Mucosa of gallbladder (tissue), 1 donor: ENCODE results near the gene HAUS3. TPM values are rescaled to one million over a fixed set of nuclear protein-coding genes. Genes with fewer than 3 reads are reported as not detected.
A peak's percentile ranks its signal among the peaks of the same experiment; 100 is the strongest.
"Not testable (repeated sequence)": the region's sequence is repeated elsewhere in the genome, so short reads cannot be mapped to it uniquely, and the experiment has no call there.

Experiments
- DNase-seq: peaks from one replicate; pipeline ENCODE4 v3.0.0-alpha.2; 2020; ENCODE audit warnings: low spot score
- total RNA-seq: library from RNA; stranded (reverse); gene quantifications from one replicate; pipeline ENCODE4 v1.2.1, GENCODE V29; 2021
- donor health status: DM: no; HTN: no; CAD: no.

HAUS3 gene
- total RNA-seq, 1 donor from 2014 or later = 12.0 TPM

GRCh38 chr4:2251795-2252529 is 10.0 kb upstream of the HAUS3 start:
- DNase-seq = no peak

- no peak for DNase-seq
These were observed 9.3 kb upstream of the HAUS3 start for GRCh38 chr4:2251073-2251794.

GRCh38 chr4:2250357-2251072 is 8.6 kb upstream of the HAUS3 start:
- no peak for DNase-seq

- no peak for DNase-seq
These were observed 7.8 kb upstream of the HAUS3 start for GRCh38 chr4:2249526-2250356.

GRCh38 chr4:2248821-2249261 is 6.9 kb upstream of the HAUS3 start:
- no peak for DNase-seq

- no peak for DNase-seq
These were observed 6.3 kb upstream of the HAUS3 start for GRCh38 chr4:2248044-2248780.

- DNase-seq = no peak
These were observed 5.5 kb upstream of the HAUS3 start for GRCh38 chr4:2247128-2248043.

GRCh38 chr4:2246384-2247127 is 4.6 kb upstream of the HAUS3 start:
- no peak for DNase-seq

- DNase-seq = no peak
These were observed 3.9 kb upstream of the HAUS3 start for GRCh38 chr4:2245787-2246275.

- DNase-seq = no peak
These were observed 3.3 kb upstream of the HAUS3 start for GRCh38 chr4:2245057-2245786.

- DNase-seq = peak; percentile 50
These were observed 1.9 kb upstream of the HAUS3 start for GRCh38 chr4:2243681-2244380.

GRCh38 chr4:2241003-2241402 is 918 bp downstream of the HAUS3 start:
- DNase-seq = no peak

GRCh38 chr4:2236944-2237666 is 4.8 kb downstream of the HAUS3 start:
- no peak for DNase-seq

- DNase-seq = no peak
These were observed 10.8 kb downstream of the HAUS3 start for GRCh38 chr4:2231082-2231481.

GRCh38 chr4:2226261-2226660 is 15.7 kb downstream of the HAUS3 start:
- DNase-seq = no peak

GRCh38 chr4:2222838-2223237 is 19.1 kb downstream of the HAUS3 start:
- no peak for DNase-seq

GRCh38 chr4:2221378-2221777 is 20.5 kb downstream of the HAUS3 start:
- DNase-seq = not testable (repeated sequence)
